Suprapubic skin (tissue), 3 donors: Measurements from ENCODE around the gene LAMA3.

Experiments used
- CTCF ChIP-seq, 2 donors: fragments of 200-600 bp in 1 of 2; fragments of 450-650 bp in 1 of 2; sonication (generic) in 1 of 2; IDR thresholded peaks; one replicate each; pipeline ENCODE4 v1.5.1; 2016 to 2019; ENCODE audit warnings: antibody characterized with exemption in 2 of 2, mild to moderate bottlenecking in 1 of 2, moderate library complexity in 1 of 2
- POLR2A ChIP-seq, 2 donors: fragments of 450-650 bp; IDR thresholded peaks; one replicate each; pipeline ENCODE4 v1.6.1; 2017; ENCODE audit warnings: antibody characterized with exemption in 2 of 2, mild to moderate bottlenecking in 2 of 2, moderate library complexity in 2 of 2

- TF ChIP-seq CTCF (IDR thresholded peaks at IDR 0.05) (no peak), POLR2A (IDR thresholded peaks at IDR 0.05) (no peak)
Measured at GRCh38 chr18:23929362-23929930, 240.2 kb downstream of the LAMA3 start.
